ENCODE data around the gene IGFBP2. TPM values are rescaled to one million over a fixed set of nuclear protein-coding genes. Genes with fewer than 3 reads are reported as not detected.

The IGFBP2 gene
- total and polyA plus RNA-seq, 2 experiments from 2014 or later: 177 to 364 TPM

GRCh38 chr2:216672466-216672865 is 39.2 kb downstream of the IGFBP2 start:
- TF ChIP-seq CTCF (conservative IDR thresholded peaks at IDR 0.05; ENCODE audit: low read depth in 2 of 2) (no peak), ZNF462 (CRISPR knock-in tag; IDR thresholded peaks at IDR 0.05) (no peak), NANOG (IDR thresholded peaks at IDR 0.05; ENCODE audit: borderline replicate concordance) (no peak), ZNF331 (CRISPR knock-in tag; IDR thresholded peaks at IDR 0.05; ENCODE audit: low read depth) (no peak), REST (IDR thresholded peaks at IDR 0.05; ENCODE audit: unreplicated experiment) (no peak), EZH2phosphoT487 (IDR thresholded peaks at IDR 0.05; ENCODE audit: unreplicated experiment) (no peak), ZNF114 (CRISPR knock-in tag; IDR thresholded peaks at IDR 0.05) (no peak), EZH2 (IDR thresholded peaks at IDR 0.05; ENCODE audit: low read depth, unreplicated experiment) (no peak), POLR2AphosphoS5 (IDR thresholded peaks at IDR 0.05; ENCODE audit: low read depth) (no peak)
- Histone ChIP-seq H3F3A (replicated peaks; ENCODE audit: low read depth) (no peaks in the 10 kb centered on the region), H3K36me3 (ENCODE audit: insufficient read depth) (no peaks in the 10 kb centered on the region), H4K20me1 (replicated peaks; ENCODE audit: insufficient read depth) (no peaks in the 10 kb centered on the region; the same call in 1 of the 2 replicates), H3K4me1 (ENCODE audit: insufficient read depth) (no peaks in the 10 kb centered on the region), H3K79me2 (replicated peaks; ENCODE audit: insufficient read depth) (no peaks in the 10 kb centered on the region), H3K4me3 (no peak overlapping the region), H3K4me2 (no peak overlapping the region), H3K9me2 (ENCODE audit: insufficient read depth) (no peaks in the 10 kb centered on the region), H2AFZ (no peak overlapping the region), H3K27me3 (ENCODE audit: insufficient read depth) (no peaks in the 10 kb centered on the region), H3K27ac (ENCODE audit: low read depth) (no peak overlapping the region)
- DNase-seq (ENCODE audit: low spot score) (no peak), ATAC-seq (no peak)
- Mint-ChIP-seq H3K27ac (no peak overlapping the region; the same call in 1 of the 2 replicates), H3K9me3 (no peaks in the 10 kb centered on the region), H3K27me3 (ENCODE audit: insufficient read depth, low read depth, poor library complexity) (peaks cover 8% of the 10 kb centered on the region), H3K36me3 (ENCODE audit: low read depth) (no peaks in the 10 kb centered on the region), H3K4me1 (no peaks in the 10 kb centered on the region; the same call in 2 of the 3 replicates), H3K4me3 (no peak overlapping the region)
